Measurements from ENCODE around the gene SSB.
"Not testable (repeated sequence)": the region's sequence is repeated elsewhere in the genome, so short reads cannot be mapped to it uniquely, and the experiment has no call there.

The SSB gene

GRCh38 chr2:169798718-169799592 is at the start of gene SSB:
TSS of gene SSB (plus strand) at chr2:169798871. CDS start at chr2:169800961, 2,090 bp downstream.
- no peak for TF ChIP-seq CTCF (conservative IDR thresholded peaks at IDR 0.05)
- peak within 1 kb of the TSS; percentile 92 for H3K27ac ChIP-seq

GRCh38 chr2:169752752-169753151 is 45.9 kb upstream of the SSB start:
- TF ChIP-seq CTCF (conservative IDR thresholded peaks at IDR 0.05): no peak
- H3K27ac ChIP-seq: no peak overlapping the region

- TF ChIP-seq CTCF (conservative IDR thresholded peaks at IDR 0.05): no peak
- no peak overlapping the region for H3K27ac ChIP-seq
Observed at GRCh38 chr2:169755083-169755870, 43.4 kb upstream of the SSB start.

- TF ChIP-seq CTCF (conservative IDR thresholded peaks at IDR 0.05): no peak
Observed at GRCh38 chr2:169756342-169756741, 42.3 kb upstream of the SSB start.

GRCh38 chr2:169757356-169757755 is 41.3 kb upstream of the SSB start:
- TF ChIP-seq CTCF (conservative IDR thresholded peaks at IDR 0.05): no peak
- H3K27ac ChIP-seq: no peak overlapping the region

More at GRCh38 chr2:169756342-169756741, 42.3 kb upstream of the SSB start:
- no peak overlapping the region for H3K27ac ChIP-seq

- TF ChIP-seq CTCF (conservative IDR thresholded peaks at IDR 0.05): no peak
- no peak overlapping the region for H3K27ac ChIP-seq
Observed at GRCh38 chr2:169757778-169758177, 40.9 kb upstream of the SSB start.

- H3K27ac ChIP-seq: no peak overlapping the region
- no peak for TF ChIP-seq CTCF (conservative IDR thresholded peaks at IDR 0.05)
Observed at GRCh38 chr2:169759987-169760386, 38.7 kb upstream of the SSB start.

- H3K27ac ChIP-seq: not testable (repeated sequence)
Observed at GRCh38 chr2:169760798-169761197, 37.9 kb upstream of the SSB start.

Measured in VCaP (cell line).